ENCODE data around the gene KBTBD4. TPM values are rescaled to one million over a fixed set of nuclear protein-coding genes. Genes with fewer than 3 reads are reported as not detected.

The KBTBD4 gene
- total and polyA plus RNA-seq, 2 of the 8 experiments (the other 6 are each of a cell fraction or from before 2014, with no cell fraction given) = 12.0 to 19.5 TPM

DNA sequence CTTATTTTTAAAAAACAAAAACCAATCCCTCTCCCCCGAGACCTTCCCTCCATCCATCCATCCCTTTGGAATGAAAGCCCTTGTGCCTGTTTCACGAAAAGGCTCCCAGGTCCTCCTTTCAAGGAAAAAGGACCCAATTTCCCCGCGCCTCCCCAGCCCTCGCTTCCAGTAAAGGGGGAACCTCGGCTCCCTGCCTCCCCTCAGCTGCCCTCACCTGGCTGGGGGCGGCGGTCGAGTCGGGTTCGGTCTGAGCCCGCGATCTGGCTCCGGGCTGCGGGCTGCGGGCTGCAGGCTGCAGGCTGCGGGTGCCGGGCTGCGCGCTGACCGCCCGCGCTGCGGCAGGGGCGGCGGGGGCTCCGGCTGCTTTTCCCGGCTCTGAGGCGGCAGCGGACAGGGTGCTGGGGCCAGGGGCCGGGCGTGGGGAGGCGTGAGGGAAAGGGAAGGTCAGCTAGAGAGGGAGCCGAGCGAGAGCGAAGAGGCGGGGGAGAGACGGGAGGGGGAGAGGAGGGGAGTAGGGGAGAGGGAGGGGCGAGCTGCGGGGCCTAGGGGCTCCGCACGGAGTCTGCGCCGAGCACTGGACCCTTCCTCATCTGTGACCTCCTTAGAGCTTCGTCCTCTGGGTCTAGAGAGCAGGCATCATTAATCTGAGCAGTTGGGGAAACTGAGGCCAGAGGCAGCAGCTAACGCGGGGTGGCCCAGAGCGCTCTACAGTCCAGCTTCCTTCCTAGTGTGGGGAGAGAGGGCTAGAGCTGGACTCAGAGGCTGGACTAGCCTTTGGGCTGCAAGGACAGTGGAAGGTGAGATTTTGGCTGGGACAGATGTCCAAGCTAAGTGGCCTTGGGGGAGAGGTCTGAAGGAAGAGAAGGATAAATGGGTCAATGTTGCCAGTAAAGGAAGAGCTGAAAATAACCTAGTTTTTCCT, 15.4 kb upstream of the KBTBD4 start, which contains the start of gene C1QTNF4:
Gene C1QTNF4, minus strand, starts transcription at position 478 of the 922 bp plus-strand sequence. CDS start 3,601 bp downstream, outside the sequence.
- H3K79me2 ChIP-seq (ENCODE audit: control insufficient read depth in 1 of 2, insufficient read depth in 2 of 2, low read length in 2 of 2) = no peaks in the 10 kb centered on the region
- no peak within 1 kb of the TSS for H4K5ac ChIP-seq (ENCODE audit: insufficient read length, low read depth, low read length)
- no peak within 1 kb of the TSS for H3K23ac ChIP-seq (ENCODE audit: insufficient read length)
- no peak for FAIRE-seq
- no peaks in the 10 kb centered on the region for H3K36me3 ChIP-seq (ENCODE audit: control insufficient read depth in 2 of 4, insufficient read depth in 4 of 4, low read length in 3 of 4)
- H2BK12ac ChIP-seq (ENCODE audit: low read depth, low read length) = peak within 1 kb of the TSS; percentile 46; the same call in 1 of the 2 replicates
- no peak within 1 kb of the TSS for H3K56ac ChIP-seq (replicated peaks; ENCODE audit: insufficient read length, low read depth, low read length)
- H3K4me2 ChIP-seq (ENCODE audit: insufficient read depth in 1 of 2, low read depth in 2 of 2, low read length in 2 of 2) = peak within 1 kb of the TSS; percentile 66 to 69
- H2AFZ ChIP-seq (ENCODE audit: low read length) = peak within 1 kb of the TSS; percentile 72
- no peak within 1 kb of the TSS for H4K8ac ChIP-seq (ENCODE audit: extremely low read depth, insufficient read depth, low read length)
- H3K27me3 ChIP-seq (replicated peaks in 1 of 4; ENCODE audit: control insufficient read depth in 3 of 4, extremely low read depth in 1 of 4, insufficient read depth in 3 of 4, low read length in 3 of 4) = peaks cover 0 to 32% (median 26%) of the 10 kb centered on the region in 4 experiments; a peak in 6 of 7 replicates
- peak within 1 kb of the TSS; percentile 81; the same call in 1 of the 2 replicates for H2BK15ac ChIP-seq (ENCODE audit: low read length)
- H3K4me3 ChIP-seq (ENCODE audit: extremely low read depth in 1 of 4, insufficient read depth in 2 of 4, low read depth in 3 of 4, low read length in 4 of 4) = peak within 1 kb of the TSS; percentile 49 to 94 (median 63)
- H3K14ac ChIP-seq (ENCODE audit: insufficient read length) = no peak within 1 kb of the TSS
- H4K91ac ChIP-seq (replicated peaks; ENCODE audit: insufficient read length, low read length) = no peak within 1 kb of the TSS
- no peak within 1 kb of the TSS for H2BK120ac ChIP-seq (replicated peaks; ENCODE audit: low read depth, low read length)
- POLR2A ChIA-PET (ENCODE audit: partially characterized antibody) = interaction anchor here (0.6 to 5.1 kb wide), 16 partner anchors 8 to 187 kb away, joined by 3 to 42 read pairs (median 4); partner anchors contain the start of genes FAM180B, KBTBD4, NDUFS3 and PTPMT1
- no peaks in the 10 kb centered on the region for H3K9me3 ChIP-seq (ENCODE audit: insufficient read depth in 2 of 2, low read depth in 1 of 2, low read length in 1 of 2)
- no peaks in the 10 kb centered on the region for H3K79me1 ChIP-seq (ENCODE audit: low read depth, low read length)
- 0 out of 2 replicates have a peak within 1 kb of the TSS, but pooled peaks have one; percentile 9 for H2BK20ac ChIP-seq (ENCODE audit: low read length)
- no peaks in the 10 kb centered on the region for H4K20me1 ChIP-seq (replicated peaks in 1 of 2; ENCODE audit: control insufficient read depth in 1 of 2, insufficient read depth in 2 of 2, low read length in 2 of 2)
- peaks cover 2% of the 10 kb centered on the region; the same call in 1 of the 2 replicates for H3K23me2 ChIP-seq (ENCODE audit: low read depth, low read length)
- no peak within 1 kb of the TSS for H2BK5ac ChIP-seq (ENCODE audit: low read depth, low read length)
- WGBS, 2 experiments (ENCODE audit: extremely low coverage in 1 of 2, insufficient coverage in 1 of 2, insufficient read length in 1 of 2, insufficient replicate concordance in 2 of 2, low coverage in 1 of 2, low lambda C conversion rate in 2 of 2, missing lambda C conversion rate in 1 of 2) = 5 to 100% methylated on average over 1 to 23 of the region's 48 CpGs
- H3K9ac ChIP-seq (replicated peaks in 1 of 4; ENCODE audit: extremely low read depth in 1 of 4, low read depth in 3 of 4, low read length in 3 of 4) = peak within 1 kb of the TSS in 1 of 4 experiments; percentile 8; a peak in 2 of 7 replicates
- CTCF ChIA-PET (ENCODE audit: partially characterized antibody) = interaction anchor here (0.5 to 2.6 kb wide), 4 partner anchors 17 to 122 kb away, joined by 3 to 9 read pairs (median 6); no protein-coding TSS in a partner anchor
- peak within 1 kb of the TSS; percentile 24 for H3K4ac ChIP-seq (replicated peaks; ENCODE audit: insufficient read length, low read depth, low read length)
- H3K4me1 ChIP-seq (replicated peaks in 1 of 4; ENCODE audit: control insufficient read depth in 3 of 4, insufficient read depth in 4 of 4, low read length in 3 of 4) = peaks cover 3 to 8% (median 4%) of the 10 kb centered on the region in 4 experiments; a peak in 6 of 7 replicates
- H3K18ac ChIP-seq (ENCODE audit: extremely low read depth, low read length) = peak within 1 kb of the TSS; percentile 25; the same call in 1 of the 2 replicates
- no peak within 1 kb of the TSS for H3K27ac ChIP-seq (ENCODE audit: low read depth, low read length)
- no peak within 1 kb of the TSS for H2AK5ac ChIP-seq (ENCODE audit: low read depth, low read length)
- DNase-seq (ENCODE audit: low read depth in 1 of 2, low spot score in 2 of 2) = peak in 1 of 2 experiments; percentile 77
- TF ChIP-seq GABPA (IDR thresholded peaks at IDR 0.05; ENCODE audit: borderline replicate concordance, insufficient read depth, low read length) (no peak), FOSL1 (IDR thresholded peaks at IDR 0.05; ENCODE audit: insufficient read depth, low read depth, low read length) (no peak), CBX8 (IDR thresholded peaks at IDR 0.05; ENCODE audit: borderline replicate concordance, low read depth, low read length) (no peak), SIN3A (conservative IDR thresholded peaks at IDR 0.05 in 1 of 2, IDR thresholded peaks at IDR 0.05 in 1 of 2; ENCODE audit: low read depth in 1 of 2, low read length in 2 of 2) (no peak), KDM4A (IDR thresholded peaks at IDR 0.05; ENCODE audit: low read depth, low read length, severe bottlenecking) (peak; percentile 78), PHF8 (conservative IDR thresholded peaks at IDR 0.05; ENCODE audit: low read depth, low read length) (0 out of 2 replicates have a peak, but pooled peaks have one; percentile 19), POU5F1 (IDR thresholded peaks at IDR 0.05; ENCODE audit: low read depth, low read length) (no peak)
